Peyer's patch (tissue), 4 donors: ENCODE results near the gene HSP90AA1.

Experiments
- POLR2A ChIP-seq, 2 donors: fragments of 450-650 bp; IDR thresholded peaks; one replicate each; pipeline ENCODE4 v1.5.1; 2017; ENCODE audit warnings: antibody characterized with exemption in 2 of 2, mild to moderate bottlenecking in 2 of 2, moderate library complexity in 2 of 2
- TF ChIP-seq, protein P1 (sequence below), 6 experiments: fragments of 450-650 bp in 4 of 6; fragments of 200-600 bp in 2 of 6; sonication (generic) in 1 of 6; IDR thresholded peaks; one replicate each; pipeline ENCODE4 v1.5.1; 2017 to 2019; ENCODE audit warnings: antibody characterized with exemption in 6 of 6, mild to moderate bottlenecking in 3 of 6, moderate library complexity in 1 of 6

- TF ChIP-seq, protein P1, sequence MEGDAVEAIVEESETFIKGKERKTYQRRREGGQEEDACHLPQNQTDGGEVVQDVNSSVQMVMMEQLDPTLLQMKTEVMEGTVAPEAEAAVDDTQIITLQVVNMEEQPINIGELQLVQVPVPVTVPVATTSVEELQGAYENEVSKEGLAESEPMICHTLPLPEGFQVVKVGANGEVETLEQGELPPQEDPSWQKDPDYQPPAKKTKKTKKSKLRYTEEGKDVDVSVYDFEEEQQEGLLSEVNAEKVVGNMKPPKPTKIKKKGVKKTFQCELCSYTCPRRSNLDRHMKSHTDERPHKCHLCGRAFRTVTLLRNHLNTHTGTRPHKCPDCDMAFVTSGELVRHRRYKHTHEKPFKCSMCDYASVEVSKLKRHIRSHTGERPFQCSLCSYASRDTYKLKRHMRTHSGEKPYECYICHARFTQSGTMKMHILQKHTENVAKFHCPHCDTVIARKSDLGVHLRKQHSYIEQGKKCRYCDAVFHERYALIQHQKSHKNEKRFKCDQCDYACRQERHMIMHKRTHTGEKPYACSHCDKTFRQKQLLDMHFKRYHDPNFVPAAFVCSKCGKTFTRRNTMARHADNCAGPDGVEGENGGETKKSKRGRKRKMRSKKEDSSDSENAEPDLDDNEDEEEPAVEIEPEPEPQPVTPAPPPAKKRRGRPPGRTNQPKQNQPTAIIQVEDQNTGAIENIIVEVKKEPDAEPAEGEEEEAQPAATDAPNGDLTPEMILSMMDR (IDR thresholded peaks at IDR 0.05): no peak
- TF ChIP-seq POLR2A (IDR thresholded peaks at IDR 0.05): no peak
These were observed 34.0 kb upstream of the HSP90AA1 start for GRCh38 chr14:102120888-102121287.
